HG03196 (cell line): ENCODE data around the gene SLC34A1.
A peak's percentile ranks its signal among the peaks of the same experiment; 100 is the strongest.
"Not testable (repeated sequence)": the region's sequence is repeated elsewhere in the genome, so short reads cannot be mapped to it uniquely, and the experiment has no call there.

Experiments used
- ATAC-seq: cut with Tn5 transposase; IDR thresholded peaks from one replicate; pipeline ENCODE4 v1.9.1; 2021; ENCODE audit not compliant: unreplicated experiment

The SLC34A1 gene

GRCh38 chr5:177367981-177368868 lies 16.0 kb upstream of the SLC34A1 start:
- no peak for ATAC-seq

- no peak for ATAC-seq
Measured at GRCh38 chr5:177368869-177369644, 15.2 kb upstream of the SLC34A1 start.

GRCh38 chr5:177369645-177370440 lies 14.4 kb upstream of the SLC34A1 start:
- no peak for ATAC-seq

- peak; percentile 46 for ATAC-seq
Measured at GRCh38 chr5:177370488-177371119, 13.6 kb upstream of the SLC34A1 start.

- ATAC-seq, result no peak
Measured at GRCh38 chr5:177371120-177372033, 12.9 kb upstream of the SLC34A1 start.

- no peak for ATAC-seq
Measured at GRCh38 chr5:177372034-177372896, 12.0 kb upstream of the SLC34A1 start.

GRCh38 chr5:177372910-177373309 lies 11.3 kb upstream of the SLC34A1 start:
- no peak for ATAC-seq

GRCh38 chr5:177373806-177374205 lies 10.4 kb upstream of the SLC34A1 start:
- no peak for ATAC-seq

- ATAC-seq, result no peak
Measured at GRCh38 chr5:177374211-177374610, 10.0 kb upstream of the SLC34A1 start.

GRCh38 chr5:177375516-177375915 lies 8.7 kb upstream of the SLC34A1 start:
- ATAC-seq, result not testable (repeated sequence)

- ATAC-seq, result no peak
Measured at GRCh38 chr5:177376107-177376506, 8.1 kb upstream of the SLC34A1 start.

GRCh38 chr5:177377851-177378776 lies 6.1 kb upstream of the SLC34A1 start:
- no peak for ATAC-seq

- ATAC-seq, result peak; percentile 46
Measured at GRCh38 chr5:177378884-177379883, 5.0 kb upstream of the SLC34A1 start.

GRCh38 chr5:177380805-177381126 lies 3.5 kb upstream of the SLC34A1 start:
- ATAC-seq, result no peak

- ATAC-seq, result no peak
Measured at GRCh38 chr5:177382423-177383029, 1.7 kb upstream of the SLC34A1 start.

GRCh38 chr5:177383181-177383580 lies 1.1 kb upstream of the SLC34A1 start:
- no peak for ATAC-seq
